Prostate gland (tissue), 2 donors: ENCODE measurements around the gene ZNF688. TPM values are rescaled to one million over a fixed set of nuclear protein-coding genes. Genes with fewer than 3 reads are reported as not detected.

Source experiments
- DNase-seq: peaks from one replicate; pipeline ENCODE4 v3.0.0-alpha.2; 2019; ENCODE audit warnings: low spot score
- H3K27ac ChIP-seq, 2 donors: fragments of 200-600 bp; sonication (generic); 2 replicates each; pipeline ENCODE4 v1.5.1; 2017 to 2019
- H3K27me3 ChIP-seq: fragments of 200-600 bp; sonication (generic); replicated peaks from 2 replicates; pipeline ENCODE4 v1.5.1; 2019; ENCODE audit not compliant: insufficient read depth
- H3K36me3 ChIP-seq, 2 donors: fragments of 200-600 bp; sonication (generic); 1 replicate in 1 of 2; 2 replicates in 1 of 2; pipeline versions ENCODE4 v1.5.1 to v1.8.1; 2017 to 2019
- H3K4me1 ChIP-seq: fragments of 200-600 bp; sonication (generic); replicated peaks from 2 replicates; pipeline ENCODE4 v1.5.1; 2019
- H3K4me3 ChIP-seq, 2 donors: fragments of 200-600 bp; sonication (generic); 2 replicates each; pipeline ENCODE4 v1.5.1; 2017 to 2019
- H3K9me3 ChIP-seq: fragments of 200-600 bp; sonication (generic); 2 replicates; pipeline ENCODE4 v1.5.1; 2017
- POLR2A ChIP-seq: fragments of 450-650 bp; IDR thresholded peaks from one replicate; pipeline ENCODE4 v1.6.1; 2016; ENCODE audit warnings: antibody characterized with exemption, mild to moderate bottlenecking
- POLR2AphosphoS5 ChIP-seq: sonication (generic); formaldehyde crosslinking; IDR thresholded peaks from one replicate; pipeline ENCODE4 v1.6.1; 2017; ENCODE audit warnings: antibody characterized with exemption
- WGBS: methylation state at CpG from one replicate; pipeline ENCODE4 v1.1.5; 2018; 5-methylcytosine and 5-hydroxymethylcytosine counted together
- intact Hi-C: fragments of 100-400 bp; cut with DNase I; formaldehyde crosslinking; loops from one replicate; pipeline ENCODE4 v1.14.2; 2022
- total RNA-seq, 2 donors: library from RNA; depleted of rRNA; stranded (reverse); fragments of >200 nt; gene quantifications; one replicate each; pipeline ENCODE4 v1.1.0, GENCODE V29; 2016
- TF ChIP-seq, protein P1 (sequence below), 4 experiments: fragments of 200-600 bp in 2 of 4; fragments of 450-650 bp in 2 of 4; sonication (generic) in 2 of 4; IDR thresholded peaks; 1 replicate in 3 of 4; 2 replicates in 1 of 4; pipeline ENCODE4 v1.5.1; 2016 to 2019; ENCODE audit warnings: antibody characterized with exemption in 4 of 4, mild to moderate bottlenecking in 2 of 4, moderate library complexity in 2 of 4

The ZNF688 gene
- total RNA-seq, 2 donors from 2014 or later: 20.4 to 21.5 TPM

DNA sequence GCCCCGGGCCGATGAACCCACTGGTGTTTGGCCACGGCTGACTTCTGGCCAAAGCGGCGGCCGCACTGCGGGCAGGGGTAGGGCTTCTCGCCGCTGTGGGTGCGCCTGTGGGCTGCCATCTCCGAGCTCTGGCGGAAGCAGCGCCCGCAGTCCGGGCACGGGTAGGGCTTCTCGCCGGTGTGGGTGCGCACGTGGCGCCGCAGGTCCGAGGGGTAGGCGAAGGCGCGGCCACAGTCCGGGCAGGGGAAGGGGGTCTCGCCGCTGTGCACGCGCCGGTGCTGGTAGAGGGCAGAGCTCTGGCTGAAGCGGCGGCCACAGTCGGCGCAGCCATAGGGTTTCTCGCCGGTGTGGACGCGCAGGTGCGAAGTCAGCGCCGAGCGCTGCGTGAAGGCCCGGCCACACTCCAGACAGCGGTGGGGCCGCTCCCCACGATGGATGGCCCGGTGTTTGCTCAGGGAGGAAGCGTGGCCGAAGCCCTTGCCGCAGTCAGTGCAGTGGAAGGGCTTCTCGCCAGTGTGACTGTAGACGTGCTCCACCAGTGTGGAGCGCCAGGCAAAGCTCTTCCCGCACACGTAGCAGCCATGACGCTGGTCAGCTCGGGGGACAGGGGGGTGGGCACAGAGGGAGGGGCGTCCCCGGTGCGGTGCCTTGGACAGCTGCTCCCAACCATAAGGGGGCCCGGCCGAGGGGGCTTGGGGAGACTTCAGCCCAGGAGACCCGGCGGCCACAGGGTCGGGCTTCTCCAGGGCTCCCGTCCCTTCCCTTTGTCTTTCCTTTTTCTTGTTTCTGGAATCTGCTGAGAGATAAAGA lies 16.0 kb downstream of the ZNF688 start:
- no peak overlapping the region for H3K27ac ChIP-seq
- 95% methylated on average over 64 of the region's 69 CpGs for WGBS
- intact Hi-C loops: no loop called here

DNA sequence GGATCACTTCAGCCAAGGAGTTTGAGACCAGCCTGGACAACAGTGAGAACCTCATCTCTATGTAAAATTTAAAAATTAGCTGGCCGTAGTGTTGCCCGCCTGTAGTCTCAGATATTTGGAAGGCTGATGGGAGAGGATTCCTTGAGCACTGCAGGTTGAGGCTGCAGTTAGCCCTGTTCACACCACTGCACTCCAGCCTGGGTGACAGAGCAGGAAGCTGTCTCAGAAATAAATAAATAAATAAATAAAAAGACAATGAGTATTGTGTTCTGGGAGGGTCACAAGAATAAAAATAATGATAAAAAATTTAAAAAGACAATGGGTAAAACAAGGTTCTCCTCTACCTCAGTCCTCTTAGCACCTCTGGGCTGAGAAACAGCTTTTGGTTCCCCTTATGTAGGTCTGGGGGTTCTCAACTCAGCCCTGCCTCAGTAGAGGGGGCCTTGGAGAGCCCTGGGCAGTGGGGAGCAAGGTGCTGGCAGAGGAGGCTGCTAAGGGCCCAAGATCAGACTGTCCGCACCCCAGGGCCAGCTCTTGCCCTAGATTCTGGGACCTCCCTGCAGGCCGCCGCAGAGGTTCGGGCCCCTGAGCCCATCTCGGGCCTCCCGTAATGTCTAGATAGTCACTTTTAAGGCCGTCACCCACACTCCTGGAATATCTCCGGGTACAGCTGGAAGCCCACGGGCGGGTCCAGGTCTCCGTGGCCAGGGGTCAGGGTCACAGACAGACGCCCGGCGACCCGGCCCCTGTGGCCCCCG lies 16.8 kb downstream of the ZNF688 start:
- no peaks in the 10 kb centered on the region for H3K9me3 ChIP-seq
- intact Hi-C loops: no loop called here
- TF ChIP-seq POLR2AphosphoS5 (no peak), POLR2A (no peak)
- TF ChIP-seq, protein P1, sequence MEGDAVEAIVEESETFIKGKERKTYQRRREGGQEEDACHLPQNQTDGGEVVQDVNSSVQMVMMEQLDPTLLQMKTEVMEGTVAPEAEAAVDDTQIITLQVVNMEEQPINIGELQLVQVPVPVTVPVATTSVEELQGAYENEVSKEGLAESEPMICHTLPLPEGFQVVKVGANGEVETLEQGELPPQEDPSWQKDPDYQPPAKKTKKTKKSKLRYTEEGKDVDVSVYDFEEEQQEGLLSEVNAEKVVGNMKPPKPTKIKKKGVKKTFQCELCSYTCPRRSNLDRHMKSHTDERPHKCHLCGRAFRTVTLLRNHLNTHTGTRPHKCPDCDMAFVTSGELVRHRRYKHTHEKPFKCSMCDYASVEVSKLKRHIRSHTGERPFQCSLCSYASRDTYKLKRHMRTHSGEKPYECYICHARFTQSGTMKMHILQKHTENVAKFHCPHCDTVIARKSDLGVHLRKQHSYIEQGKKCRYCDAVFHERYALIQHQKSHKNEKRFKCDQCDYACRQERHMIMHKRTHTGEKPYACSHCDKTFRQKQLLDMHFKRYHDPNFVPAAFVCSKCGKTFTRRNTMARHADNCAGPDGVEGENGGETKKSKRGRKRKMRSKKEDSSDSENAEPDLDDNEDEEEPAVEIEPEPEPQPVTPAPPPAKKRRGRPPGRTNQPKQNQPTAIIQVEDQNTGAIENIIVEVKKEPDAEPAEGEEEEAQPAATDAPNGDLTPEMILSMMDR (IDR thresholded peaks at IDR 0.05): no peak
- no peak overlapping the region for H3K4me3 ChIP-seq
- no peak for DNase-seq
- no peaks in the 10 kb centered on the region for H3K4me1 ChIP-seq
- 96% methylated on average over 15 of the region's 18 CpGs for WGBS
- no peaks in the 10 kb centered on the region for H3K27me3 ChIP-seq
- peaks cover 0 to 9% of the 10 kb centered on the region in 2 donors for H3K36me3 ChIP-seq
- no peak overlapping the region for H3K27ac ChIP-seq

More for the DNA sequence above, 16.0 kb downstream of the ZNF688 start:
- Histone ChIP-seq H3K36me3 (peaks cover 0 to 9% of the 10 kb centered on the region in 2 donors), H3K4me1 (no peaks in the 10 kb centered on the region), H3K9me3 (no peaks in the 10 kb centered on the region), H3K4me3 (no peak overlapping the region), H3K27me3 (no peaks in the 10 kb centered on the region)
- DNase-seq: no peak
- TF ChIP-seq, protein P1 (IDR thresholded peaks at IDR 0.05): no peak
- no peak for TF ChIP-seq POLR2A
- no peak for TF ChIP-seq POLR2AphosphoS5

- Histone ChIP-seq H3K27me3 (no peaks in the 10 kb centered on the region), H3K36me3 (peaks cover 0 to 9% of the 10 kb centered on the region in 2 donors), H3K27ac (no peak overlapping the region), H3K4me3 (no peak overlapping the region), H3K4me1 (no peaks in the 10 kb centered on the region), H3K9me3 (no peaks in the 10 kb centered on the region)
- intact Hi-C loops: no loop called here
- no peak for DNase-seq
- TF ChIP-seq POLR2A (no peak), POLR2AphosphoS5 (no peak)
- TF ChIP-seq, protein P1 (IDR thresholded peaks at IDR 0.05): no peak
- WGBS: 88% methylated on average over 2 of the region's 2 CpGs
These were observed 18.1 kb downstream of the ZNF688 start for GRCh38 chr16:30553393-30553899.

DNA sequence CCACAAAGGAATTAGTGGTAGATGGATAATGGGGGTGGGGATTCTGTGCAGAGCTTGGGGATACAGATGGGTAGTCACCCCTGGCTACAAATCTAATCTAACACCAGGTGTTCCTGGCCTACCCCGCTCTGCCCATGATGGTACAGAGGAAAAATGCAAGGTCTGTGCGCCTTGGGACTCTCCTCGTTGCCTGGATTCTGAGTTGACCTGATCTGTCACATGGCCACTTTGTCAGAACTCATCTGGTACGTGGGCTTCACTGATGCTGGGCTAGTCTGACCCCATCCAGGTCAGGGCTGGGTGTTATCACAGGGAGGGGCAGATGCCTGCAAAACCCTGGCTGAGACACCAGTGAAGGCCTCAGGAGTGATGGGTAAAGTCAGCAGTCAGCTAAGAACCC lies 18.6 kb downstream of the ZNF688 start:
- H3K27ac ChIP-seq: no peak overlapping the region
- TF ChIP-seq POLR2AphosphoS5: no peak
- TF ChIP-seq, protein P1 (IDR thresholded peaks at IDR 0.05): no peak
- no peak for TF ChIP-seq POLR2A
- no peaks in the 10 kb centered on the region for H3K9me3 ChIP-seq
- no peaks in the 10 kb centered on the region for H3K27me3 ChIP-seq
- H3K4me3 ChIP-seq: no peak overlapping the region
- intact Hi-C loops: no loop called here
- H3K36me3 ChIP-seq: peaks cover 0 to 9% of the 10 kb centered on the region in 2 donors
- DNase-seq: no peak
- no peaks in the 10 kb centered on the region for H3K4me1 ChIP-seq
- 87% methylated on average over 4 of the region's 4 CpGs for whole genome bisulfite sequencing
